ENCODE measurements around the gene CEMIP.

Gene CEMIP

GRCh38 chr15:80785811-80786354 is 6.7 kb downstream of the CEMIP start:
- DNase-seq = no peak

- no peak for DNase-seq
Observed at GRCh38 chr15:80787316-80787715, 8.1 kb downstream of the CEMIP start.

GRCh38 chr15:80788536-80788935 is 9.4 kb downstream of the CEMIP start:
- DNase-seq = no peak

- no peak for DNase-seq
Observed at GRCh38 chr15:80789296-80789695, 10.1 kb downstream of the CEMIP start.

DNA sequence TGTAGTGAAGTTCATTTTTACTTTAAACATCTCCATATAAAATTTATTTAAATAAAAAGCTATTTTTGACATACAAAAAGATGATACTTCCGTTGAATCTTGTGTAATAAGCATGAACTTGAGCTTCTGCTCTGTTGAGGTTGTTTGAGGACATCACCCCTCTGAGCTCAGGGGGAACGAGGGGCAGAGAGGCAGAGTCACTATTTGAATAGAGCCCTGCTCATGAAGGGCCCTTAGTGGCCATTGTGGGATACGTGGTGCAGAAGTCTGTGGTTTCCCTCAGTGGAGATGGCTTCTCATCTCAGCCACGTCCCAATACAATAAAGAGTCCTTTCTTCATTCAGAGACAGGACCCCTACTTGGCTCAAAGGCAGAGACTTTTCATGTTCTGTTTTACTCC is 10.6 kb downstream of the CEMIP start:
- no peak for DNase-seq

DNA sequence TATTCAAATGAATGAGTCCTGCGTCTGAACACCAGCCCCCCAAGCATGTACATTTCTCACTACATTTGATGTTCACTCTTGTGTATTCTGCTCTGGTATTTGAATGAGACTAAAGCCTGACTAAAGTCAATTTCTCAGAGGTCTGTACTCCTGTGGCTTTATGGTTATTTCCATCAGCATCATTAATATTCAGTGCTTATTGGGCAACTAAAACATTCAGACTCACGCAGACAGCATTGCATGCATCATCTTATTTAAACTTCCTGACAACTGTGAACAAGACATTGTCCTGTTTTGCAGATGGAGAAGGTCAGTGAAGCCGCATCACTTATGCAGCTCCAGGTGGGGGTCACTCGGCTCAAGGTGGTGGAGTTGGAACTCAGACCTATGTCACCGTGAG is 11.1 kb downstream of the CEMIP start:
- no peak for DNase-seq

- DNase-seq = no peak
Observed at GRCh38 chr15:80791004-80791403, 11.8 kb downstream of the CEMIP start.

- DNase-seq = no peak
Observed at GRCh38 chr15:80796407-80796806, 17.2 kb downstream of the CEMIP start.

- no peak for DNase-seq
Observed at GRCh38 chr15:80798911-80799310, 19.7 kb downstream of the CEMIP start.

- DNase-seq = no peak
Observed at GRCh38 chr15:80800067-80800466, 20.9 kb downstream of the CEMIP start.

GRCh38 chr15:80801891-80802680 is 22.9 kb downstream of the CEMIP start:
- no peak for DNase-seq

GRCh38 chr15:80803580-80804525 is 24.7 kb downstream of the CEMIP start:
- DNase-seq = no peak

- DNase-seq = no peak
Observed at GRCh38 chr15:80804970-80805495, 25.9 kb downstream of the CEMIP start.

DNA sequence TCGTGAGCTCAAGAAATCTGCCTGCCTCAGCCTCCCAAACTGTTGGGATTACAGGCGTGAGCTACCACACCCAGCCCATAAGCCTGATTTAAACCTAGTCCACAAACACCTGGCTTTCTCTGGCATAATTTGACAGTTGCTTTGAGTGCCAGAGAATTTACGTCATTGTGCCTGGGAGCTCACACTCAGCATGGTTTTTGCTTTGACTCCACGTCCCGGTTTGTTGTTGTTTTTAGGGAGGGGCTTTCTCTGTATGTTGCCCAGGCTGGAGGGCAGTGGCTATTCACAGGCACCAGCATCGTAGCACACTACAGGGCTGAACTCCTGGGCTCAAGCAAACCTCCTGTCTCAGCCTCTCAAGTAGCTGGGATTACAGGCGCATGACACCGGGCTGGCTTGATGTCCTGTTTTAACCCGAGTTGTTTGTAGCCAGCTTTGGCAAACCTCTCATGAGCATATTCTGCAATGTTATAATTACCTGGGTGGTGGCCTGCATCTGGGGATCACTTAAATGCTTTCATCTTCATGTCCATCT is 32.7 kb downstream of the CEMIP start:
- DNase-seq = no peak

- no peak for DNase-seq
Observed at GRCh38 chr15:80815106-80815505, 35.9 kb downstream of the CEMIP start.

- no peak for DNase-seq
Observed at GRCh38 chr15:80816049-80816653, 37.0 kb downstream of the CEMIP start.

DNA sequence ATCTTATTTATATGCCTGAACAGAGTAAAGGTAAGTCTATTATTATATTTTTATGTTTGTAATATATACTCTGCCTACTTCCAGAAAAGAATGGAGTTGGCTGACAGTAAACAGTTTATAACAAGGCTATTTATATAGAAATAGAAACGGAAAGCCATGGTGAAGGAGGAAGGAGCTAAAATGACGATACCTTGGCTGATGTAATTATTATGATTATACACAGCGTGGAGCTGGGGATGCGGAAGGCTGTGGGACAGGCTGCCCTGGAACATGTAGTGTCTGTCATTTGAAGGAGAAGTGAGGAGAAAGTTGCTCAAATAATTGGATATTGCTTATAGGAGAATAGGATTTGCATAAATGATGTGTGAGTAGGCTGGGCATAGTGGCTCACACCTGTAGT is 37.8 kb downstream of the CEMIP start:
- no peak for DNase-seq

DNA sequence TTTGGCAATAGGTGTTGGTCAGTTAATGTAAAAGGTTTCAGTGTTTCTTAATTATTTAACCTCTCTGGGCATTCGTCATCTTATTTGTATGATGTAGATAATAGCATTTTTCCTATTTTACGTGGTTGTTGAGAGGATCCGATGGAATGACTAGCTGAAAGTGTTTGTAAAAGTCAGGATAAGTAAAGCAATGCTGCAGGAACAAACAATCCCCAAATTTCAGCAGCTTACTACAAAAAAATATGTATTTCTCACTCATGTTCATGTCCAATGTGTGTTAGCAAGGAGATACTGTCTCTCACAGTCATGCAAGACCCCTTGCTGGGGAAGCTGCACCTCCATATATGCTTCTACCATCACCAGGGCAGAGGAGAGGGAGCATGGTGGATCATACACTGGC is 38.7 kb downstream of the CEMIP start:
- no peak for DNase-seq

DNA sequence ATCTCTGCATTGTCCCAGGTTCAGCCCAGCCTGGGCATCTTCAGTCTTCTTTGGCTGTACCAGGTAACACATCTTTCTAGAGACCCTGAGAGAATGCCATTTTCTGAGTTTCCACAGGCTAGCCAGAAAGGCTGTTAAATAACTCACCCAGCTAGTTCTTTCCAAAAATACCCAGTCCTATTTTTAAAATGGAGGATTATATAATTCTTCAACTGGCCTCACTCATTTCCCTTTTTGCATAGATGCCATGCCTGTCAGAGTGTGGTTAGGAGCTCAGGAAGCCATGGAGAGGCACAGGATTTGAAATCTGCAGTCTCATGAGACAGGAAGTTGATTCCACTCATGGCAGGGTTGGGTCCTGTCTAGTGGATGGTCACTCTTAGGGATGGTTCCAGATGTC is 39.8 kb downstream of the CEMIP start:
- no peak for DNase-seq

GRCh38 chr15:80820092-80820491 is 40.9 kb downstream of the CEMIP start:
- no peak for DNase-seq

GRCh38 chr15:80822256-80822655 is 43.1 kb downstream of the CEMIP start:
- no peak for DNase-seq

DNA sequence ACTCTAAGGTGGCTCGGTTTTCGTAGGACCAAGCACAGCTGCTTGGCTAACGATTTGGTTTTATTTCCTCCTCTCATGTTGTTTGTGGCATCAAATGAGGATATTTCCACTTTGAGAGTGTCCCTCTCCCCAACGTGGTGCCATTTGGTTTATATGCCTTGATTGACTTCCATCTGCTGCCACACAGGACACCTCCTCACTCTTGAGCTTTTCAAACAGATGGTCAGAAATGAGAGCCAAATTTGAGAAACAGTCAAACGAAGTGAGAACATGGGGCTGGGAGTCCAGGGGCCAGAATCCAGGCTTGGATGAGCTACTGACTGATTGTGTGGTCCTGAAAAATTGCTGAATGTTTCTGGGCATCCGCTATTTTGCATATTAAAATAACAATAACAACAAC is 43.5 kb downstream of the CEMIP start:
- no peak for DNase-seq

- DNase-seq = no peak
Observed at GRCh38 chr15:80823120-80823519, 44.0 kb downstream of the CEMIP start.
